ENCODE data around the gene MAGI1. TPM values are rescaled to one million over a fixed set of nuclear protein-coding genes. Genes with fewer than 3 reads are reported as not detected.

Gene MAGI1
- total and polyA plus RNA-seq, 2 experiments from 2014 or later: 33.9 to 87.0 TPM

DNA sequence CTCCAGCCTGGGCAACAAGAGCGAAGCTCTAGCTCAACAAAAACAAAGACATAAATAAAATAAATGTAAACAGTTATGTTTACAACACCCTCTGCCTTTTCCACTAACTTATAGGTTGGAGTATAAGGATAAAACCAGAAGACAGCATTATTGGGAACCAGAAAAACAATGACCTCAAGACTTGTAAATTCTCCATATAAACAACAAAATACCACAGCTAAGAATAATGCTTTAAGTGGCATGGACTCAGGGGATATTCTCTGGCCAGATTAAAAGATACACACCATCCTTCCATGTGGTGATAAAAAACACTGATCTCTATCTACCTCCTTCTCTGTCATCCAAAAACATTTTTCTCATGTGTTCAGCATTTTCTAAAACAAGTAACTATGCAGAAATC lies 500.6 kb downstream of the MAGI1 start:
- no peak overlapping the region for H3K27ac ChIP-seq
- peaks cover 5% of the 10 kb centered on the region for H3K4me1 ChIP-seq (ENCODE audit: low read depth)
- no peaks in the 10 kb centered on the region for H3K36me3 ChIP-seq
- no peak overlapping the region for H3K4me3 ChIP-seq
- no peaks in the 10 kb centered on the region for H3K9me3 ChIP-seq (ENCODE audit: low read depth)
- no peaks in the 10 kb centered on the region for H3K27me3 ChIP-seq
- DNase-seq (ENCODE audit: low read depth in 1 of 2, low spot score in 1 of 2): no peak
- TF ChIP-seq, protein P1, sequence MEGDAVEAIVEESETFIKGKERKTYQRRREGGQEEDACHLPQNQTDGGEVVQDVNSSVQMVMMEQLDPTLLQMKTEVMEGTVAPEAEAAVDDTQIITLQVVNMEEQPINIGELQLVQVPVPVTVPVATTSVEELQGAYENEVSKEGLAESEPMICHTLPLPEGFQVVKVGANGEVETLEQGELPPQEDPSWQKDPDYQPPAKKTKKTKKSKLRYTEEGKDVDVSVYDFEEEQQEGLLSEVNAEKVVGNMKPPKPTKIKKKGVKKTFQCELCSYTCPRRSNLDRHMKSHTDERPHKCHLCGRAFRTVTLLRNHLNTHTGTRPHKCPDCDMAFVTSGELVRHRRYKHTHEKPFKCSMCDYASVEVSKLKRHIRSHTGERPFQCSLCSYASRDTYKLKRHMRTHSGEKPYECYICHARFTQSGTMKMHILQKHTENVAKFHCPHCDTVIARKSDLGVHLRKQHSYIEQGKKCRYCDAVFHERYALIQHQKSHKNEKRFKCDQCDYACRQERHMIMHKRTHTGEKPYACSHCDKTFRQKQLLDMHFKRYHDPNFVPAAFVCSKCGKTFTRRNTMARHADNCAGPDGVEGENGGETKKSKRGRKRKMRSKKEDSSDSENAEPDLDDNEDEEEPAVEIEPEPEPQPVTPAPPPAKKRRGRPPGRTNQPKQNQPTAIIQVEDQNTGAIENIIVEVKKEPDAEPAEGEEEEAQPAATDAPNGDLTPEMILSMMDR (IDR thresholded peaks at IDR 0.05; ENCODE audit: low read depth, low read length): no peak

DNA sequence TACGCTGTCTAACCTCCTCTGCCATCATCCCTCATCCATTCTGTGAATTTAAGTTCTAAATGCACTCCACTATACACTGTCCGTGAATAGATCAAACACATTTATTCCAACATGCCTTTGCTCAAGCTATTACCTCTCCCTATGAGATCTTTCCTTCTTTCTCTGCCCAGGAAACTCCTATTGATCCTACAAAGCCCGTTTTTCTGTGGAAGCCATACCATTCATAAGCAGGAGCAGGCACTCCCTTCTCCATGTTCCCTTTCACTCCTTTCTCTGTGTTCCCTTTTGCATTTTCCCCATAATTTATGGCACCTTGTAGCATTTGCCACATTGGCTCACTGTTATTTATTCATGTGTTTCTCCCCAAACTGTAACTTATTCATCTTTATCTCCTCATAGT lies 501.6 kb downstream of the MAGI1 start:
- Histone ChIP-seq H3K9me3 (ENCODE audit: low read depth) (no peaks in the 10 kb centered on the region), H3K4me3 (no peak overlapping the region), H3K36me3 (no peaks in the 10 kb centered on the region), H3K27ac (no peak overlapping the region), H3K4me1 (ENCODE audit: low read depth) (peaks cover 5% of the 10 kb centered on the region), H3K27me3 (no peaks in the 10 kb centered on the region)
- DNase-seq (ENCODE audit: low read depth in 1 of 2, low spot score in 1 of 2): no peak
- TF ChIP-seq, protein P1 (IDR thresholded peaks at IDR 0.05; ENCODE audit: low read depth, low read length): no peak

DNA sequence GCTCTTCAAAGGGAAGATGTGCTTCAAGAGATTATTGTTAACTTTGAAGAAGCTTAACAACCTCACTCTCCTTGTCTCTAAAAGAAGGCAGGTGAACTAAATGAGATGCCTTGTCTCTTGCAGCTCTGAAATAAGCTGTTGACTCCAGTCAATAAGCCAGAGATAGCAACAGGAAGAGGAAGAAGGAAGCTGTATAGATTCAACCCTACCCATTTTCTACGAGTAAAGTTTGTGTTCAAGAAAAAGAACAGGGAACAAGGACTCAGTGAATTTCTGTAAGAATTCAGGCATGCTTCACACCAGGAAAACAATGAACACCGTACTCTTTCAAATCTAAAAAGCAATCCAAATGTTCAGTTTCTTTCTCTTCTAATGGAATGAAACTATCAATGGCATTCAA lies 503.5 kb downstream of the MAGI1 start:
- Histone ChIP-seq H3K27ac (no peak overlapping the region), H3K4me1 (ENCODE audit: low read depth) (peaks cover 5% of the 10 kb centered on the region), H3K9me3 (ENCODE audit: low read depth) (no peaks in the 10 kb centered on the region), H3K27me3 (no peaks in the 10 kb centered on the region), H3K4me3 (no peak overlapping the region), H3K36me3 (no peaks in the 10 kb centered on the region)
- TF ChIP-seq, protein P1 (IDR thresholded peaks at IDR 0.05; ENCODE audit: low read depth, low read length): no peak
- DNase-seq (ENCODE audit: low read depth in 1 of 2, low spot score in 1 of 2): no peak

DNA sequence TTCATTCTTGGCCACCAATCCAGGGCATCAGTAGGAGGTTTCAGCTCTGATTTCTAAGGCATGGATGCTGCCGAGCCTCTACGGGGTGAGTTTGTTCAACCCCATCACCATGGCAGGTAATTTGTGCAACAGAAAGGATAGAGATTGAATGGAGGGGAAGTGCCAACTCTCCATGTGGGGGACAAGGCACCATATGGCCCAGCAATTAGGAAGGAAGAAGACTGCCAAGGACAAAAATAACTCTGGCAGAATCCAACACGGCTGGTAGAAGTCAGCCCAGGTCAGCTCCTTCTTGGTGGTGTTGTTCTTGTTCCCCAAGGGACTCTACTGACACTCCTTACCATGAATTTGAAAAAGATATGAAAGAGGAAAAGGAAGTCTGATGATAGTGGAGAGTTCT lies 503.9 kb downstream of the MAGI1 start:
- H3K36me3 ChIP-seq: no peaks in the 10 kb centered on the region
- H3K27ac ChIP-seq: no peak overlapping the region
- H3K4me3 ChIP-seq: no peak overlapping the region
- TF ChIP-seq, protein P1 (IDR thresholded peaks at IDR 0.05; ENCODE audit: low read depth, low read length): no peak
- DNase-seq (ENCODE audit: low read depth in 1 of 2, low spot score in 1 of 2): no peak
- H3K9me3 ChIP-seq (ENCODE audit: low read depth): no peaks in the 10 kb centered on the region
- H3K4me1 ChIP-seq (ENCODE audit: low read depth): peaks cover 5% of the 10 kb centered on the region
- no peaks in the 10 kb centered on the region for H3K27me3 ChIP-seq

DNA sequence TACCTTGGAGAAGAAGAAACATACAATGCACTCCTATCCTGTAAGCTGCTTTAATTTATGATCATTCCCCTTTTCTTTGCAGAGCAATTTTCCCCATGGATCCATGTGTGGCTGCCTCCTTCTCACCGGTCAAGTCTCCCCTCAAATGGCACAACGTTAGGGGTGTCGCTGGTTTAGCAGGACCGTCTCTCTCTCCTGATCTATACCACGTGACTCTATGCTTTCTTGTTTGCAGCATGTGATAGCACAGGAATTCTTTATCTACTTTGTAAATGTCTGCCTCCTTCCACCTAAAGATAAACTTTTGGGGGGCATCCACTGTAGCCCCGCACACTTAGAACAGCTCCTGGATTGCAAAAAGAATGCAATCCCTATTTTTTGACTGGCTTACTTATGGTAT lies 506.0 kb downstream of the MAGI1 start:
- Histone ChIP-seq H3K27ac (no peak overlapping the region), H3K9me3 (ENCODE audit: low read depth) (no peaks in the 10 kb centered on the region), H3K4me3 (no peak overlapping the region), H3K27me3 (no peaks in the 10 kb centered on the region), H3K36me3 (no peaks in the 10 kb centered on the region), H3K4me1 (ENCODE audit: low read depth) (no peaks in the 10 kb centered on the region)
- DNase-seq (ENCODE audit: low read depth in 1 of 2, low spot score in 1 of 2): no peak
- TF ChIP-seq, protein P1 (IDR thresholded peaks at IDR 0.05; ENCODE audit: low read depth, low read length): no peak

DNA sequence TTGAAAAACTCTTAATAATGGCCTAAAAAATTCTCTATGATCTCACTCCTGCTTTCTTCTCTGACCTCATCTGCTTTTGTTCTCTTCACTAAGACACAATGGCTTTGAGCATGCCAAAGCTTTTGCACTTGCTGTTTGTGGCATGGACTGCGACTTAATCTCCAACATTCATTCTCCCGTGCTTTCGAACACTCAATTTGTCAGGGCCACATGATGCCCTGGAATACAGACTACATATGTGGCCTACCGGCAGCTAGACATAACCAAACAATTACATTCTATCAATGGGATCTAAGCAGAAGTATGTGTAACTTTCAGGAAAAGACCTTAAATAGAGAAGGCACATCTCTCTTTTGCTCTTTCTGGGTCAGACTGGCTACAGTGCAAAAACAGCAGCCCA lies 506.5 kb downstream of the MAGI1 start:
- no peaks in the 10 kb centered on the region for H3K27me3 ChIP-seq
- DNase-seq (ENCODE audit: low read depth in 1 of 2, low spot score in 1 of 2): no peak
- no peaks in the 10 kb centered on the region for H3K4me1 ChIP-seq (ENCODE audit: low read depth)
- no peak overlapping the region for H3K27ac ChIP-seq
- no peaks in the 10 kb centered on the region for H3K36me3 ChIP-seq
- TF ChIP-seq, protein P1 (IDR thresholded peaks at IDR 0.05; ENCODE audit: low read depth, low read length): no peak
- H3K9me3 ChIP-seq (ENCODE audit: low read depth): no peaks in the 10 kb centered on the region
- no peak overlapping the region for H3K4me3 ChIP-seq
